ENCODE results near the gene NPAS2.
A peak's percentile ranks its signal among the peaks of the same experiment; 100 is the strongest.

NPAS2 gene

GRCh38 chr2:100998235-100998573 lies 178.3 kb downstream of the NPAS2 start:
- Histone ChIP-seq H3K4me2 (ENCODE audit: low read depth, low read length, poor library complexity, severe bottlenecking) (no peak overlapping the region), H3K36me3 (ENCODE audit: insufficient read depth, low read length) (no peaks in the 10 kb centered on the region), H3K9me3 (ENCODE audit: insufficient read depth, low read depth, low read length) (no peaks in the 10 kb centered on the region), H2AFZ (ENCODE audit: low read length) (no peak overlapping the region), H4K20me1 (ENCODE audit: insufficient read depth, low read length, poor library complexity, severe bottlenecking) (peaks cover 6% of the 10 kb centered on the region), H3K9ac (ENCODE audit: low read depth, low read length, poor library complexity, severe bottlenecking) (no peak overlapping the region), H3K4me1 (ENCODE audit: insufficient read depth, low read length, poor library complexity, severe bottlenecking) (no peaks in the 10 kb centered on the region), H3K4me3 (ENCODE audit: low read length, poor library complexity, severe bottlenecking) (no peak overlapping the region), H3K27me3 (ENCODE audit: insufficient read depth, low read length, poor library complexity, severe bottlenecking) (peaks cover 59% of the 10 kb centered on the region), H3F3A (ENCODE audit: low read depth) (no peaks in the 10 kb centered on the region), H3K79me2 (ENCODE audit: insufficient read depth, low read length) (peaks cover 11% of the 10 kb centered on the region), H3K9me2 (replicated peaks; ENCODE audit: low read depth, low read length) (no peaks in the 10 kb centered on the region)
- TF ChIP-seq, protein P1, sequence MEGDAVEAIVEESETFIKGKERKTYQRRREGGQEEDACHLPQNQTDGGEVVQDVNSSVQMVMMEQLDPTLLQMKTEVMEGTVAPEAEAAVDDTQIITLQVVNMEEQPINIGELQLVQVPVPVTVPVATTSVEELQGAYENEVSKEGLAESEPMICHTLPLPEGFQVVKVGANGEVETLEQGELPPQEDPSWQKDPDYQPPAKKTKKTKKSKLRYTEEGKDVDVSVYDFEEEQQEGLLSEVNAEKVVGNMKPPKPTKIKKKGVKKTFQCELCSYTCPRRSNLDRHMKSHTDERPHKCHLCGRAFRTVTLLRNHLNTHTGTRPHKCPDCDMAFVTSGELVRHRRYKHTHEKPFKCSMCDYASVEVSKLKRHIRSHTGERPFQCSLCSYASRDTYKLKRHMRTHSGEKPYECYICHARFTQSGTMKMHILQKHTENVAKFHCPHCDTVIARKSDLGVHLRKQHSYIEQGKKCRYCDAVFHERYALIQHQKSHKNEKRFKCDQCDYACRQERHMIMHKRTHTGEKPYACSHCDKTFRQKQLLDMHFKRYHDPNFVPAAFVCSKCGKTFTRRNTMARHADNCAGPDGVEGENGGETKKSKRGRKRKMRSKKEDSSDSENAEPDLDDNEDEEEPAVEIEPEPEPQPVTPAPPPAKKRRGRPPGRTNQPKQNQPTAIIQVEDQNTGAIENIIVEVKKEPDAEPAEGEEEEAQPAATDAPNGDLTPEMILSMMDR (conservative IDR thresholded peaks at IDR 0.05; ENCODE audit: low read length) = no peak
- no peak for TF ChIP-seq EZH2phosphoT487 (IDR thresholded peaks at IDR 0.05; ENCODE audit: borderline replicate concordance)

GRCh38 chr2:100999995-101000394 lies 180.1 kb downstream of the NPAS2 start:
- H3K79me2 ChIP-seq (ENCODE audit: insufficient read depth, low read length) = peaks cover 29% of the 10 kb centered on the region
- no peak overlapping the region for H3K9ac ChIP-seq (ENCODE audit: low read depth, low read length, poor library complexity, severe bottlenecking)
- no peaks in the 10 kb centered on the region for H3K9me3 ChIP-seq (ENCODE audit: insufficient read depth, low read depth, low read length)
- no peak overlapping the region for H2AFZ ChIP-seq (ENCODE audit: low read length)
- H3K4me3 ChIP-seq (ENCODE audit: low read length, poor library complexity, severe bottlenecking) = no peak overlapping the region
- no peak for TF ChIP-seq EZH2phosphoT487 (IDR thresholded peaks at IDR 0.05; ENCODE audit: borderline replicate concordance)
- TF ChIP-seq, protein P1 (conservative IDR thresholded peaks at IDR 0.05; ENCODE audit: low read length) = no peak
- peaks cover 59% of the 10 kb centered on the region for H3K27me3 ChIP-seq (ENCODE audit: insufficient read depth, low read length, poor library complexity, severe bottlenecking)
- H3F3A ChIP-seq (ENCODE audit: low read depth) = no peaks in the 10 kb centered on the region
- peaks cover 5% of the 10 kb centered on the region for H3K4me1 ChIP-seq (ENCODE audit: insufficient read depth, low read length, poor library complexity, severe bottlenecking)
- no peaks in the 10 kb centered on the region for H3K9me2 ChIP-seq (replicated peaks; ENCODE audit: low read depth, low read length)
- H3K4me2 ChIP-seq (ENCODE audit: low read depth, low read length, poor library complexity, severe bottlenecking) = no peak overlapping the region
- peaks cover 24% of the 10 kb centered on the region for H4K20me1 ChIP-seq (ENCODE audit: insufficient read depth, low read length, poor library complexity, severe bottlenecking)
- H3K36me3 ChIP-seq (ENCODE audit: insufficient read depth, low read length) = peaks cover 14% of the 10 kb centered on the region; the same call in 1 of the 2 replicates

DNA sequence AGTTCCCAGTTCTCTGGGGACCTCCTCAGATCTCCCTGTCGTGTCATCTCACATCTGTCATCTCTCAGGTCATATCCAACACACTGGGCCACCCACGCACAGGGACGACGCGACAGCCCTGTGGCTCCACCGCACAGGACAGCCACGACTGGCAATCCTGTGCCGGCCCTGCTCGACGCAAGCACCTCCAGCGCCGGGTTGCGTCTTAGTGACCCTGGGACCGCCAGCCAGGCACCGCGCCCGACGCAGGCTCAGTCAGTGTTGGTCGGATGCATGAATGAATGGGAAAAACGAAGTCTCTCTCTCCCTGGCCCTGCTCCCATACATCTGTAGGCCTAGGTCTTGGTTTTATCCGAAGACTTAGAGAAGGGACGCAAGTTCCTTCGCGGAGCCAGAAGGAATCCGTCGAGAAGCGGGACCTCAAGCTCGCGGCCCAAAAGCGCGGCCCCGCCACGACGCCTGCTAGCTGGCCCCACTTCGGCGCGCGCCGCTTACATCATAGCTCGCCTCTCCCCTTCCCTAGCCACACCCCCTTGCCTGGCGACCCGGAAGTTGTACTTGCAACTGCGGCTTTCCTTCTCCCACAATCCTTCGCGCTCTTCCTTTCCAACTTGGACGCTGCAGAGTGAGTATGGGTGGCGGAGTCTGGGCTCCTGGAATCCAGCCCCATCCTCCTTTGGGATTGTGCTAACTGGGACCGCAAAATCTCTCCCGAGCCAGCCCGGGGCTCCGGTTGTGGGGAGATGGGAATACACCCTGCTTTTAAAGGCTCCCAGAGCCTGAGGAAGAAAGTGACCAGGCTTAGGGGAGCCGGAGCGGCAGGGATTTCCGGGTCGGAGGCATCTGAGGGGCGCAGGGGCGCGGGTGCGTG lies 182.0 kb downstream of the NPAS2 start, which contains the start of gene RPL31:
Gene RPL31 (plus strand): TSS at position 599 of the 871 bp plus-strand sequence. CDS start 413 bp downstream, outside the sequence.
- Histone ChIP-seq H3K4me1 (ENCODE audit: insufficient read depth, low read length, poor library complexity, severe bottlenecking) (peaks cover 12% of the 10 kb centered on the region), H2AFZ (ENCODE audit: low read length) (peak within 1 kb of the TSS; percentile 77), H3K4me2 (ENCODE audit: low read depth, low read length, poor library complexity, severe bottlenecking) (peak within 1 kb of the TSS; percentile 82)

More for the DNA sequence above, 182.0 kb downstream of the NPAS2 start, which contains the start of gene RPL31:
- peak within 1 kb of the TSS; percentile 84 for H3K4me3 ChIP-seq (ENCODE audit: low read length, poor library complexity, severe bottlenecking)
- H3K79me2 ChIP-seq (ENCODE audit: insufficient read depth, low read length) = peaks cover 45% of the 10 kb centered on the region
- peaks cover 25% of the 10 kb centered on the region for H4K20me1 ChIP-seq (ENCODE audit: insufficient read depth, low read length, poor library complexity, severe bottlenecking)
- H3K36me3 ChIP-seq (ENCODE audit: insufficient read depth, low read length) = peaks cover 31% of the 10 kb centered on the region; the same call in 1 of the 2 replicates
- no peaks in the 10 kb centered on the region for H3F3A ChIP-seq (ENCODE audit: low read depth)
- H3K9ac ChIP-seq (ENCODE audit: low read depth, low read length, poor library complexity, severe bottlenecking) = peak within 1 kb of the TSS; percentile 90
- no peaks in the 10 kb centered on the region for H3K9me2 ChIP-seq (replicated peaks; ENCODE audit: low read depth, low read length)
- no peak for TF ChIP-seq EZH2phosphoT487 (IDR thresholded peaks at IDR 0.05; ENCODE audit: borderline replicate concordance)
- TF ChIP-seq, protein P1 (conservative IDR thresholded peaks at IDR 0.05; ENCODE audit: low read length) = no peak
- H3K27me3 ChIP-seq (ENCODE audit: insufficient read depth, low read length, poor library complexity, severe bottlenecking) = peaks cover 54% of the 10 kb centered on the region
- H3K9me3 ChIP-seq (ENCODE audit: insufficient read depth, low read depth, low read length) = no peaks in the 10 kb centered on the region

Measured in Loucy (cell line).